GM12892 (cell line): Measurements from ENCODE around the gene R3HDM2.

ENCODE experiments used
- DNase-seq: peaks from one replicate; pipeline ENCODE4 v3.0.0; 2011; ENCODE audit not compliant: insufficient read length
- FAIRE-seq: peaks from 2 replicates; lab custom pipeline; 2011; peaks lifted over from hg19 to GRCh38; lab: Jason Lieb, UNC
- POLR2A ChIP-seq: IDR thresholded peaks from 2 replicates; pipeline ENCODE4 v1.6.1; 2011; ENCODE audit warnings: low read depth, low read length, control low read depth
- POLR2AphosphoS5 ChIP-seq: IDR thresholded peaks from 2 replicates; pipeline ENCODE4 v1.6.1; 2011; ENCODE audit warnings: low read depth, low read length, control low read depth
- TAF1 ChIP-seq: IDR thresholded peaks from 2 replicates; pipeline ENCODE4 v1.6.1; 2011; ENCODE audit warnings: low read depth, mild to moderate bottlenecking, control low read depth, low read length, borderline replicate concordance

Gene R3HDM2

DNA sequence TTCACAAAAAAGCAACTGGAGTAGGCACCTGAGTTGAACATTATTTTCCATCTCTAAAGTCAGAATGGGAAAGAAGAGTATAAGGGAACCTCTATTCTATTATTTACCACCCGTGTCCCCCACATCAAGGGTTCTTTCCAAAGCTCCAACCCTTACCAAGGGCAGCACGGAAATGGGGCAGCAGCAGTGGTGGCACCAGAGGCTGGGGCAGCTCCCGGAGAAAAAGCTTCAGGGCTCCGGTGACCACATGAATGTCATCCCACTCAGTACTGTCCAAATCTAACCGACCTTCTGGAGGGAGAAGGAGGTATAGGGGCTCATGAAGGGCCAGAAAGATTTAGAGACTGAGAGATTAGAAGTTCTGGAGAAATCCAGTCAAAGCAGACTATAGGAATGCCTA, 43.0 kb upstream of the R3HDM2 start:
- DNase-seq: no peak
- no peak for FAIRE-seq
- TF ChIP-seq POLR2AphosphoS5: no peak
- no peak for TF ChIP-seq TAF1
- TF ChIP-seq POLR2A: no peak

DNA sequence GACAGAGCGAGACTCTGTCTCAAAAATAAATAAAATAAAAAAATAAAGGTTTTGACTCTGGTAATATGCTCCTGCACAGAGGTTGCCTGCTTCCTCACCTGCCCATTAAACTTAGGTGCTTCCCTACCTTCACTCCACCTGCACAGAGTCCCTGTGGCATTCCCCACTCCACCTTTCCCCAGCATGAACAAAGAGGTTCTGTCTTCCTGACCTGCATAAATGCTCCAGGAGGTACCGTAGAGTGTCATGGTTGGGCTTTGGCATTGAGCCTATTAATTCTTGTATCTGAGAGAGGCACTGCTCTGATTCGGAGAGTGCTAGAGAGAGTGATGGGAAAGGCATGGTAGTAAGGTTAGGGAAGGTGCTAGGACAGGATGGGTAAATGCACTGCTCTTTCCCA, 42.5 kb upstream of the R3HDM2 start:
- no peak for FAIRE-seq
- DNase-seq: no peak
- no peak for TF ChIP-seq POLR2A
- no peak for TF ChIP-seq POLR2AphosphoS5
- TF ChIP-seq TAF1: no peak

DNA sequence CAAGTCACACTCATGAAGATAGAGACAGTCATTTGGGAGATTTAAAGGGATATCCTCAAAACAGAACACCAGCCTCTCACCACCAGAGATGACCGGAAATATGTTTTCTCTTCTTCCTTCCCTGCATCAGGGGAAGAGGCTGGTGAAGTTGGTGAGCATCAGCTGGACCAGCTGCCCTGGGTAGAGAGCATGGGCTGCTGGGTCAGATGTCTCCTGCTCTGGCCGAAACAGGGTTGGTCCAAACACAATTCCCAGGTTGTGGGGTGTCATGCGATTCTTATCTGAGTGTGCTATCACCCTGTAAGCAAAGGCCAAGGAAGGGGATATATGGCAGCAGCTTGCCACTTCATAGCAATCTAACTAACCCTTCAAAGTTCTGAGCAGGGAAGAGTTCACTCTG, 41.5 kb upstream of the R3HDM2 start:
- TF ChIP-seq POLR2AphosphoS5 (no peak), POLR2A (no peak), TAF1 (no peak)
- FAIRE-seq: no peak
- no peak for DNase-seq

DNA sequence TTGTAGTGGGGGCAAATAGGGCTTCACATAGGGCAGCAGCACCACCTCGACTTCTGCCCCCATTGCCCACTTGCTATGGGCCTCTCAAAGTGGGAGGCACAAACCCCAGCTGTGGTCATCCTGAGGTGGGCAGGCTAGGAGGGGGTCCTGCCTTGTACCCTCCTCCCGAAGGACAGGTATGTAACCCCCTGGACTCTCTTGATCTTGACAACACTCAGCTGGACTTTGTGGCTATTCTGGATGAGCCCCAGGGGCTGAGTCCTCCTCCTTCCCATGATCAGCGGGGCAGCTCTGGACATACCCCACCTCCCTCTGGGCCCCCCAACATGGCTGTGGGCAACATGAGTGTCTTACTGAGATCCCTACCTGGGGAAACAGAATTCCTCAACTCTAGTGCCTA, 40.8 kb upstream of the R3HDM2 start:
- FAIRE-seq (no peak), DNase-seq (no peak)
- no peak for TF ChIP-seq POLR2AphosphoS5
- no peak for TF ChIP-seq POLR2A
- TF ChIP-seq TAF1: no peak

DNA sequence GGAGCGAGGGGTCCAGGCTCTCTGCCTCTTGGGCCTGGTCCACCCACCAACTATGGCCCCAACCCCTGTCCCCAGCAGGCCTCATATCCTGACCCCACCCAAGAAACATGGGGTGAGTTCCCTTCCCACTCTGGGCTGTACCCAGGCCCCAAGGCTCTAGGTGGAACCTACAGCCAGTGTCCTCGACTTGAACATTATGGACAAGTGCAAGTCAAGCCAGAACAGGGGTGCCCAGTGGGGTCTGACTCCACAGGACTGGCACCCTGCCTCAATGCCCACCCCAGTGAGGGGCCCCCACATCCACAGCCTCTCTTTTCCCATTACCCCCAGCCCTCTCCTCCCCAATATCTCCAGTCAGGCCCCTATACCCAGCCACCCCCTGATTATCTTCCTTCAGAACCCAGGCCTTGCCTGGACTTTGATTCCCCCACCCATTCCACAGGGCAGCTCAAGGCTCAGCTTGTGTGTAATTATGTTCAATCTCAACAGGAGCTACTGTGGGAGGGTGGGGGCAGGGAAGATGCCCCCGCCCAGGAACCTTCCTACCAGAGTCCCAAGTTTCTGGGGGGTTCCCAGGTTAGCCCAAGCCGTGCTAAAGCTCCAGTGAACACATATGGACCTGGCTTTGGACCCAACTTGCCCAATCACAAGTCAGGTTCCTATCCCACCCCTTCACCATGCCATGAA, 40.3 kb upstream of the R3HDM2 start:
- no peak for FAIRE-seq
- TF ChIP-seq POLR2AphosphoS5 (no peak), TAF1 (no peak), POLR2A (no peak)

DNA sequence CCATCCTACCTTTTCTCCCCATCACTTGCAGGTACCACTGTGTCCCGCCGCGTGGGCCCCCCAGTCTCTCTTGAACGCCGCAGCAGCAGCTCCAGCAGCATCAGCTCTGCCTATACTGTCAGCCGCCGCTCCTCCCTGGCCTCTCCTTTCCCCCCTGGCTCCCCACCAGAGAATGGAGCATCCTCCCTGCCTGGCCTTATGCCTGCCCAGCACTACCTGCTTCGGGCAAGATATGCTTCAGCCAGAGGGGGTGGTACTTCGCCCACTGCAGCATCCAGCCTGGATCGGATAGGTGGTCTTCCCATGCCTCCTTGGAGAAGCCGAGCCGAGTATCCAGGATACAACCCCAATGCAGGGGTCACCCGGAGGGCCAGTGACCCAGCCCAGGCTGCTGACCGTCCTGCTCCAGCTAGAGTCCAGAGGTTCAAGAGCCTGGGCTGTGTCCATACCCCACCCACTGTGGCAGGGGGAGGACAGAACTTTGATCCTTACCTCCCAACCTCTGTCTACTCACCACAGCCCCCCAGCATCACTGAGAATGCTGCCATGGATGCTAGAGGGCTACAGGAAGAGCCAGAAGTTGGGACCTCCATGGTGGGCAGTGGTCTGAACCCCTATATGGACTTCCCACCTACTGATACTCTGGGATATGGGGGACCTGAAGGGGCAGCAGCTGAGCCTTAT, 39.6 kb upstream of the R3HDM2 start:
- no peak for FAIRE-seq
- no peak for DNase-seq
- TF ChIP-seq POLR2AphosphoS5: 0 out of 2 replicates have a peak, but pooled peaks have one; percentile 10
- TF ChIP-seq TAF1: no peak
- no peak for TF ChIP-seq POLR2A

More for the DNA sequence above, 40.3 kb upstream of the R3HDM2 start:
- no peak for DNase-seq

DNA sequence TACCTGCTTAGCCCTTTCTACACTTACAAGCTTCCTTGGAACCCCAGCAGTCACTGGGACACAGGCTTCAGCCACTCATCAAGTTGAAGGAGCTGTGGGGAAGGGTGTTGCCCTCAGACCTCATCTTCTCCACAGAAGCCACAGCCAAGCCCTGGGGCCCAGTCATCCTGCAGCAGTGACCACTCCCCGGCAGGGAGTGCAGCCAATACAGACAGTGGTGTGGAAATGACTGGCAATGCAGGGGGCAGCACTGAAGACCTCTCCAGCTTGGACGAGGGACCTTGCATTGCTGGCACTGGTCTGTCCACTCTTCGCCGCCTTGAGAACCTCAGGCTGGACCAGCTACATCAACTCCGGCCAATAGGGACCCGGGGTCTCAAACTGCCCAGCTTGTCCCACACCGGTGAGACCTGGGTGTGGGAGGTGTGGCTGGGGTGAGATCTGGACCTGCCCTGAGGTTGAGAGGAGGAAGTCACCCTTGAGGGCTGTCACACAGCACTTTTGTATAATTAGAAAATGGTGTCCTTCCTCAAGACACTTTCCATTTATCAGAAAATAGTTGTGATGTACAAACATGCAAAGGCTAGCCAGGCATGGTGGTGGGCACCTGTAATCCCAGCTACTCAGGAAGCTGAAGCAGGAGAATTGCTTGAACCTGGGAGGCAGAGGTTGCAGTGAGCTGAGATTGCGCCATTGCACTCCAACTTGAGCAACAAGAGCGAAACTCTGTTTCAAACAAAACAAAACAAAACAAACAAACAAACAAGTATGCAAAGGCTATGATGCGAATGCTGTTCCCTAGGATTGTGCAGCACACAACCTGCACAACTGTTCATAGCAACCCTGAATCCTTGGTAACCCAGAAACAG, 38.7 kb upstream of the R3HDM2 start:
- no peak for DNase-seq
- FAIRE-seq: no peak
- TF ChIP-seq POLR2A (no peak; the same call in 1 of the 2 replicates), POLR2AphosphoS5 (peak; percentile 19; the same call in 1 of the 2 replicates)

DNA sequence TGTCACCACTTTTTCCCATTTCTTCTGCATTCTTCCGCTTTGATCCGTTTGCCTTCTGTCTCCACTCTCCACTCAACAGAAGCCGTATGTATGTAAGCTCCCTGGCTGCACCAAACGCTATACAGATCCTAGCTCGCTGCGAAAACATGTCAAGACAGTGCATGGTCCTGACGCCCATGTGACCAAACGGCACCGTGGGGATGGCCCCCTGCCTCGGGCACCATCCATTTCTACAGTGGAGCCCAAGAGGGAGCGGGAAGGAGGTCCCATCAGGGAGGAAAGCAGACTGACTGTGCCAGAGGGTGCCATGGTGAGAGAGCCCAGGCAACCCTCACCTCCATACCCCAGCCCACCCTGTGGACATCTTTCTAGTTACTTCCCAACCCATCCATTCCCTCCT, 37.1 kb upstream of the R3HDM2 start:
- DNase-seq (no peak), FAIRE-seq (no peak)
- no peak for TF ChIP-seq POLR2A
- no peak for TF ChIP-seq TAF1
- TF ChIP-seq POLR2AphosphoS5: no peak

DNA sequence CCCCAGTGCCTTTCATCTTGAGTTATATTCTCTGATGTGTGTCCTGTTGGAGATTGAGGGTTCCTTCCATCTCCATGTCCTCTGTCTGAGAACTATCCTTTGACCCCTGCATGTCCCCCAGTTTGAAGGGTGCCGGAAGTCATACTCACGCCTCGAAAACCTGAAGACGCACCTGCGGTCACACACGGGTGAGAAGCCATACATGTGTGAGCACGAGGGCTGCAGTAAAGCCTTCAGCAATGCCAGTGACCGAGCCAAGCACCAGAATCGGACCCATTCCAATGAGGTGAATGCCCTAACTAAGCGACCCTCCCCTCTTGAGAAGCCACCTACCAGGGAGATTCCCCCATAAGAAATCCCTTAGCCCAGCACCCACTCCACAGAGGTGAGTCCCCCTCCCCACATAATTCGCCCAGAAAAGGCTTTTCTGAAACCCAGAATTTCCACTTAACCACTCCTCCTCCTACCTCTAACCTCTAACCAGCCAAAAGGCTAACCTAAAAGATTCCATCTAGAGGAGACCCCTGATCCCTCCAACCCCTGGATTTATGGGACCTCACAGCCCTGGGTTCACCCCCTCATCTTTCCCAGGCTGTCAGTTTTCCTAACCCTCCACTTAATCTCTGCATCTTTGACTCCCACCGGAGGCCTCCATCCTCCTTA, 36.5 kb upstream of the R3HDM2 start:
- no peak for FAIRE-seq
- no peak for DNase-seq
- TF ChIP-seq POLR2A: no peak
- no peak; the same call in 1 of the 2 replicates for TF ChIP-seq POLR2AphosphoS5
- TF ChIP-seq TAF1: no peak

DNA sequence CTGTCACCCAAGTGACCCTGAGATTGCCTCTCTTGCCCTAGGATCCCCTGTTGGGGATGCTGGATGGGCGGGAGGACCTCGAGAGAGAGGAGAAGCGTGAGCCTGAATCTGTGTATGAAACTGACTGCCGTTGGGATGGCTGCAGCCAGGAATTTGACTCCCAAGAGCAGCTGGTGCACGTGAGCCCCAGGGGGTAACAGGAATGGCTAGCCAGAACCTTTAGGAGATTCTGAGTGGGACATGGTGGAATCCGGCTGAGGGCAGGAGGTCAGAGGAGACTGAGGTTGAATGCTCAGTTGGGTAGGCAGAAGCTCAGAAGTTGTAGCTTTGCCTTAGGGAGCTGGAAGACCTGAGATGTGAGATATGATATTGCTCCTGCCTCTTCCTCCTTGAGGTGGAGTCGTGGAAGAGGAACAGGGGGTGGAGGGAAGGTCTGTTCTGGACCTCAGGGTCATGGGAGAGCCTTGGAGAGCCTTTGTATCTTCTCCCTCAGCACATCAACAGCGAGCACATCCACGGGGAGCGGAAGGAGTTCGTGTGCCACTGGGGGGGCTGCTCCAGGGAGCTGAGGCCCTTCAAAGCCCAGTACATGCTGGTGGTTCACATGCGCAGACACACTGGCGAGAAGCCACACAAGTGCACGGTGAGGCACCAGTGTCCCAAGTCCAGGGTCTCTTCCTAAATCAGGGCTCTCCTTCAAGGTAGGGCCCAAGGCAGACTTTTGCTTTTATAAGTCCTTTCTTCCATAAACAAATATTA, 35.1 kb upstream of the R3HDM2 start:
- FAIRE-seq (no peak), DNase-seq (no peak)
- no peak for TF ChIP-seq TAF1
- TF ChIP-seq POLR2AphosphoS5: no peak
- no peak for TF ChIP-seq POLR2A
